ENCODE data around the gene TOP3B. TPM values are rescaled to one million over a fixed set of nuclear protein-coding genes. Genes with fewer than 3 reads are reported as not detected.

Gene TOP3B
- total and polyA plus RNA-seq, 2 donors from 2014 or later = 8.1 to 26.7 TPM

DNA sequence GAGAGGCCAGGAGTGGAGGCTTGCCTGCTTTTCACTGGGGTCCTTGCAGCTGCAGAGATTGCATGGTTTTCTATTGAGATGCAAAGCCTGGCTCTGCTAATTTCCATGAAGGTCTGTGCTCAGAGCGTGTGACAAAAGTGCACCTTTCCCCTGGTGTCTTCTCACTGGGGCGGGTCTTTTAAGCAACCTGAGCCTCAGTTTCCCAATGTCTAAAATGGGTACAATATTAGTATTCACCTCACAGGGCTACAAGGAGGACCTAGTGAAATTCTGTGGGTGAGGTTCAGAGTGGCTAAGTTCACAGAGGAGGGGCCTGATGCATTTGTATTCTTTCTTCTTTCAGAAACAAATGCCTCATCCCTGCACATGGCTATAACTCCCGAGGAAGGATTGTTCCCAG is 50.2 kb downstream of the TOP3B start:
- Histone ChIP-seq H3K27me3 (ENCODE audit: control insufficient read depth, insufficient read depth, low read length) (no peaks in the 10 kb centered on the region), H3K9me3 (ENCODE audit: control insufficient read depth in 2 of 3, insufficient read depth in 1 of 3, low read length in 3 of 3) (no peaks in the 10 kb centered on the region), H3K9ac (ENCODE audit: low read length in 3 of 3) (no peak overlapping the region), H3K4me3 (ENCODE audit: low read length in 3 of 3) (no peak overlapping the region), H3K4me1 (ENCODE audit: control insufficient read depth in 2 of 3, insufficient read depth in 2 of 3, low read depth in 1 of 3, low read length in 3 of 3) (peaks cover 0 to 10% (median 4%) of the 10 kb centered on the region in 3 donors), H3K36me3 (ENCODE audit: control insufficient read depth in 2 of 3, insufficient read depth in 3 of 3, low read length in 3 of 3) (peaks cover 2 to 49% (median 24%) of the 10 kb centered on the region in 3 donors), H3K27ac (ENCODE audit: low read depth in 2 of 2, low read length in 2 of 2) (no peak overlapping the region)
- TF ChIP-seq, protein P1, sequence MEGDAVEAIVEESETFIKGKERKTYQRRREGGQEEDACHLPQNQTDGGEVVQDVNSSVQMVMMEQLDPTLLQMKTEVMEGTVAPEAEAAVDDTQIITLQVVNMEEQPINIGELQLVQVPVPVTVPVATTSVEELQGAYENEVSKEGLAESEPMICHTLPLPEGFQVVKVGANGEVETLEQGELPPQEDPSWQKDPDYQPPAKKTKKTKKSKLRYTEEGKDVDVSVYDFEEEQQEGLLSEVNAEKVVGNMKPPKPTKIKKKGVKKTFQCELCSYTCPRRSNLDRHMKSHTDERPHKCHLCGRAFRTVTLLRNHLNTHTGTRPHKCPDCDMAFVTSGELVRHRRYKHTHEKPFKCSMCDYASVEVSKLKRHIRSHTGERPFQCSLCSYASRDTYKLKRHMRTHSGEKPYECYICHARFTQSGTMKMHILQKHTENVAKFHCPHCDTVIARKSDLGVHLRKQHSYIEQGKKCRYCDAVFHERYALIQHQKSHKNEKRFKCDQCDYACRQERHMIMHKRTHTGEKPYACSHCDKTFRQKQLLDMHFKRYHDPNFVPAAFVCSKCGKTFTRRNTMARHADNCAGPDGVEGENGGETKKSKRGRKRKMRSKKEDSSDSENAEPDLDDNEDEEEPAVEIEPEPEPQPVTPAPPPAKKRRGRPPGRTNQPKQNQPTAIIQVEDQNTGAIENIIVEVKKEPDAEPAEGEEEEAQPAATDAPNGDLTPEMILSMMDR (IDR thresholded peaks at IDR 0.05; ENCODE audit: borderline replicate concordance, extremely low read depth, insufficient read depth) = no peak
- intact Hi-C loops (cut with DNase I) = loop anchor here (10.0 kb wide), 1 partner anchor 218 kb away; no protein-coding TSS in a partner anchor
- FAIRE-seq (no peak), DNase-seq (no peak)

DNA sequence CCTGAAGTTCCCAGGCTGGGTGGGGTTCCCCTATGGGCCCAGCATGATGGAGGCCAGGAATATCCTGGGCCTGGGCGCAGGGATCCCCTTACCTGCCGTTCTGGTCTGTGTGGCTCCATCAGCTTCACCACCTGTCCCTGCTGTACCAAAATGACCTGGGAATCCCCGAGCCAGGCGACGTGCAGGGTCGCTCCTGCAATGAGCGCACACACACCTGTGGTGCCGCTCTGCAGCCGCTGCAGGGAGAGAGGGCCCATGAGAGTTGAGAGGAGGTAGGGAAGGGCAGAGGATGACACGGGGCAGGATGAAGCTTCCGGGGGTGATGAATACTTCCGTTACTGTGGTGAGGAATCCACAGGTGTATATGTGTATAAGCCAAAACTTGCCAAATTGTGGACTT is 51.5 kb downstream of the TOP3B start:
- no peak overlapping the region for H3K27ac ChIP-seq (ENCODE audit: low read depth in 2 of 2, low read length in 2 of 2)
- no peak for DNase-seq
- TF ChIP-seq, protein P1 (IDR thresholded peaks at IDR 0.05; ENCODE audit: borderline replicate concordance, extremely low read depth, insufficient read depth) = no peak
- H3K27me3 ChIP-seq (ENCODE audit: control insufficient read depth, insufficient read depth, low read length) = no peaks in the 10 kb centered on the region
- H3K4me1 ChIP-seq (ENCODE audit: control insufficient read depth in 2 of 3, insufficient read depth in 2 of 3, low read depth in 1 of 3, low read length in 3 of 3) = no peaks in the 10 kb centered on the region
- H3K36me3 ChIP-seq (ENCODE audit: control insufficient read depth in 2 of 3, insufficient read depth in 3 of 3, low read length in 3 of 3) = peaks cover 2 to 49% (median 24%) of the 10 kb centered on the region in 3 donors
- no peak overlapping the region for H3K9ac ChIP-seq (ENCODE audit: low read length in 3 of 3)
- H3K4me3 ChIP-seq (ENCODE audit: low read length in 3 of 3) = no peak overlapping the region
- no peak for FAIRE-seq
- intact Hi-C loops (cut with DNase I) = loop anchor here (10.0 kb wide), 1 partner anchor 216 kb away; no protein-coding TSS in a partner anchor
- no peaks in the 10 kb centered on the region for H3K9me3 ChIP-seq (ENCODE audit: control insufficient read depth in 2 of 3, insufficient read depth in 1 of 3, low read length in 3 of 3)

DNA sequence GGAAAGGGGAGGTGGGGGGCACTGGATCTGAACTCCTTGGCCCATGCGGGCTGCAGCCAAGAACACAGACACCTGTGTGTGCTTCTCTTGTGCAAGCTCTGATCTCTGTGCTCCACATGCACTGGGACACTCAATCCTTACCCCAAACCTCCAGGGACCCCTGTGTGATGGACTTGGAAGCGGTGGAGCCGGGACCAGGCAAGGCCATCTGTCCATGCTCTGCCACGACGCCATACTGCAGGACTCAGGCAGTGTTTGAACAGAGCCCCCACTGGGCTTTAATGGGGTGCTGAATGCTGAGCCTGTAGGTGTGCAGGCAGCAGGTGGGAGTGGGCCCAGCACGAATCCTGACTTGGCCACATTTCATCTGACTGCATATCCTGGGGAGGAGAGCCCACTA is 53.3 kb downstream of the TOP3B start:
- H3K4me1 ChIP-seq (ENCODE audit: control insufficient read depth in 2 of 3, insufficient read depth in 2 of 3, low read depth in 1 of 3, low read length in 3 of 3) = no peaks in the 10 kb centered on the region
- no peak for DNase-seq
- H3K27me3 ChIP-seq (ENCODE audit: control insufficient read depth, insufficient read depth, low read length) = no peaks in the 10 kb centered on the region
- no peak overlapping the region for H3K27ac ChIP-seq (ENCODE audit: low read depth in 2 of 2, low read length in 2 of 2)
- intact Hi-C loops (cut with DNase I) = no loop called here
- TF ChIP-seq, protein P1 (IDR thresholded peaks at IDR 0.05; ENCODE audit: borderline replicate concordance, extremely low read depth, insufficient read depth) = no peak
- H3K4me3 ChIP-seq (ENCODE audit: low read length in 3 of 3) = no peak overlapping the region
- no peak overlapping the region for H3K9ac ChIP-seq (ENCODE audit: low read length in 3 of 3)
- H3K9me3 ChIP-seq (ENCODE audit: control insufficient read depth in 2 of 3, insufficient read depth in 1 of 3, low read length in 3 of 3) = no peaks in the 10 kb centered on the region
- no peak for FAIRE-seq
- peaks cover 0 to 49% (median 24%) of the 10 kb centered on the region in 3 donors for H3K36me3 ChIP-seq (ENCODE audit: control insufficient read depth in 2 of 3, insufficient read depth in 3 of 3, low read length in 3 of 3)

DNA sequence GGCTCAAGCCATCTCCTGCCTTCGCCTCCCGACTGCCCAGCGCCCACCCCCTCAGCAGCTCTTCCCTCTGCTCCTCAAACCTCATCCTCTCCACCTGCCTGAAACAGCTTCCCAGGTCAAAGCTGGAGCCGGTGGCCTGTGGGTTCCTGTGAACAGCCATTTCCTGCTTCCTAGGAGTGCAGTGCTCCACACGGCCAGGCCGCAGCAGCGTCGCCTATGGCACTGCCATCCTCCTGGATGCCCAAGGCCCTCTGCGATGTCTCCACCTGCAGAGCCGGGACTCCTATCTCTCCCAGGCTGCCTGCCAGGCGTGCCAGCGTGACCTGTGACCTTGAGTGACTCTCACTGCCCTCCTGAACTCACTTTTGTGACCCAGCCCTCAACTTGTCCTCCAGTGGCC is 54.5 kb downstream of the TOP3B start:
- Histone ChIP-seq H3K4me1 (ENCODE audit: control insufficient read depth in 2 of 3, insufficient read depth in 2 of 3, low read depth in 1 of 3, low read length in 3 of 3) (no peaks in the 10 kb centered on the region), H3K27ac (ENCODE audit: low read depth in 2 of 2, low read length in 2 of 2) (no peak overlapping the region), H3K36me3 (ENCODE audit: control insufficient read depth in 2 of 3, insufficient read depth in 3 of 3, low read length in 3 of 3) (peaks cover 0 to 38% (median 24%) of the 10 kb centered on the region in 3 donors), H3K4me3 (ENCODE audit: low read length in 3 of 3) (no peak overlapping the region), H3K9ac (ENCODE audit: low read length in 3 of 3) (no peak overlapping the region), H3K27me3 (ENCODE audit: control insufficient read depth, insufficient read depth, low read length) (no peaks in the 10 kb centered on the region), H3K9me3 (ENCODE audit: control insufficient read depth in 2 of 3, insufficient read depth in 1 of 3, low read length in 3 of 3) (no peaks in the 10 kb centered on the region)
- TF ChIP-seq, protein P1 (IDR thresholded peaks at IDR 0.05; ENCODE audit: borderline replicate concordance, extremely low read depth, insufficient read depth) = no peak
- intact Hi-C loops (cut with DNase I) = no loop called here
- no peak for FAIRE-seq
- DNase-seq = no peak

Data from kidney (tissue), 14 donors.